H9 (cell line): Measurements from ENCODE around the gene SYT17. TPM values are rescaled to one million over a fixed set of nuclear protein-coding genes. Genes with fewer than 3 reads are reported as not detected.

ENCODE experiments used
- DNase-seq: peaks from one replicate; pipeline ENCODE4 v3.0.0-alpha.2; 2017
- H2AFZ ChIP-seq: one replicate; pipeline ENCODE4 v1.6.1; 2013; ENCODE audit warnings: mild to moderate bottlenecking, low read length, control low read depth, moderate library complexity
- H2AK5ac ChIP-seq: 2 replicates; pipeline ENCODE4 v1.6.1; 2013; ENCODE audit warnings: low read length, control low read depth, mixed read lengths; ENCODE audit not compliant: insufficient read length
- H2BK120ac ChIP-seq: one replicate; pipeline ENCODE4 v1.6.1; 2013; ENCODE audit warnings: low read depth, mild to moderate bottlenecking, low read length, control low read depth, inconsistent platforms; ENCODE audit not compliant: poor library complexity, severe bottlenecking
- H2BK12ac ChIP-seq: 2 replicates; pipeline ENCODE4 v1.6.1; 2013; ENCODE audit warnings: low read length, control low read depth, mixed read lengths, low read depth; ENCODE audit not compliant: insufficient read length
- H2BK15ac ChIP-seq: 2 replicates; pipeline ENCODE4 v1.6.1; 2013; ENCODE audit warnings: low read depth, low read length, control low read depth
- H2BK20ac ChIP-seq: one replicate; pipeline ENCODE4 v1.6.1; 2013; ENCODE audit warnings: low read depth, mild to moderate bottlenecking, low read length, control low read depth, inconsistent platforms; ENCODE audit not compliant: poor library complexity, severe bottlenecking
- H2BK5ac ChIP-seq: 2 replicates; pipeline ENCODE4 v1.6.1; 2013; ENCODE audit warnings: low read length, control low read depth, mixed read lengths; ENCODE audit not compliant: insufficient read length
- H3K14ac ChIP-seq: 2 replicates; pipeline ENCODE4 v1.6.1; 2013; ENCODE audit warnings: low read length, control low read depth; ENCODE audit not compliant: insufficient read depth
- H3K18ac ChIP-seq: 2 replicates; pipeline ENCODE4 v1.6.1; 2013; ENCODE audit warnings: low read depth, mild to moderate bottlenecking, mixed read lengths, low read length, control low read depth; ENCODE audit not compliant: insufficient read length
- H3K23ac ChIP-seq: 2 replicates; pipeline ENCODE4 v1.6.1; 2013; ENCODE audit warnings: low read length, control low read depth, mixed read lengths, low read depth; ENCODE audit not compliant: insufficient read length
- H3K23me2 ChIP-seq: 2 replicates; pipeline ENCODE4 v1.6.1; 2013; ENCODE audit warnings: low read depth, mild to moderate bottlenecking, mixed read lengths, low read length, control low read depth; ENCODE audit not compliant: insufficient read length, poor library complexity, severe bottlenecking
- H3K27ac ChIP-seq: 2 replicates; pipeline ENCODE4 v1.5.1; 2013; ENCODE audit warnings: low read length, control low read depth, mixed read lengths, low read depth; ENCODE audit not compliant: insufficient read length
- H3K27me3 ChIP-seq: 2 replicates; pipeline ENCODE4 v1.6.1; 2013; ENCODE audit warnings: low read length, control low read depth, inconsistent platforms; ENCODE audit not compliant: insufficient read depth
- H3K4ac ChIP-seq: 2 replicates; pipeline ENCODE4 v1.6.1; 2013; ENCODE audit warnings: low read depth, mild to moderate bottlenecking, control low read depth, inconsistent platforms, low read length, moderate library complexity
- H3K4me1 ChIP-seq: 2 replicates; pipeline ENCODE4 v1.6.1; 2013; ENCODE audit warnings: low read length, control low read depth, inconsistent platforms; ENCODE audit not compliant: insufficient read depth
- H3K4me2 ChIP-seq: 2 replicates; pipeline ENCODE4 v1.6.1; 2013; ENCODE audit warnings: low read length, control low read depth, mixed read lengths; ENCODE audit not compliant: insufficient read length, insufficient read depth
- H3K56ac ChIP-seq: 2 replicates; pipeline ENCODE4 v1.6.1; 2013; ENCODE audit warnings: low read depth, mild to moderate bottlenecking, mixed read lengths, low read length, control low read depth; ENCODE audit not compliant: insufficient read length
- H3K79me1 ChIP-seq: 2 replicates; pipeline ENCODE4 v1.6.1; 2013; ENCODE audit warnings: low read depth, mild to moderate bottlenecking, moderate library complexity, low read length, control low read depth, inconsistent platforms; ENCODE audit not compliant: insufficient read depth, poor library complexity, severe bottlenecking
- H3K79me2 ChIP-seq: 2 replicates; pipeline ENCODE4 v1.6.1; 2013; ENCODE audit warnings: low read length, control low read depth, inconsistent platforms; ENCODE audit not compliant: insufficient read depth
- H3K9ac ChIP-seq: 2 replicates; pipeline ENCODE4 v1.6.1; 2013; ENCODE audit warnings: low read length, control low read depth, mixed read lengths; ENCODE audit not compliant: insufficient read length; ENCODE audit errors: extremely low read depth
- H3K9me3 ChIP-seq: one replicate; pipeline ENCODE4 v1.6.1; 2013; ENCODE audit warnings: low read depth, low read length, inconsistent platforms; ENCODE audit not compliant: control insufficient read depth
- H3T11ph ChIP-seq: one replicate; pipeline ENCODE4 v1.6.1; 2013; ENCODE audit warnings: mild to moderate bottlenecking, low read length, control low read depth, inconsistent platforms
- H4K20me1 ChIP-seq: one replicate; pipeline ENCODE4 v1.6.1; 2013; ENCODE audit not compliant: control insufficient read depth, insufficient read length, insufficient read depth
- H4K5ac ChIP-seq: 2 replicates; pipeline ENCODE4 v1.6.1; 2013; ENCODE audit warnings: low read depth, mild to moderate bottlenecking, mixed read lengths, low read length, control low read depth; ENCODE audit not compliant: insufficient read length
- H4K8ac ChIP-seq: replicated peaks from 2 replicates; pipeline ENCODE4 v1.6.1; 2013; ENCODE audit warnings: low read length, control low read depth, mixed read lengths, low read depth; ENCODE audit not compliant: insufficient read length
- H4K91ac ChIP-seq: 2 replicates; pipeline ENCODE4 v1.6.1; 2013; ENCODE audit warnings: low read depth, mild to moderate bottlenecking, moderate library complexity, mixed read lengths, low read length, control low read depth; ENCODE audit not compliant: insufficient read length
- H3K27ac Mint-ChIP-seq, 3 experiments: 2 replicates in 2 of 3; 3 replicates in 1 of 3; pipeline ENCODE4 v1.8.0; 2020 to 2021; ENCODE audit warnings: mixed read lengths in 3 of 3, mild to moderate bottlenecking in 1 of 3, moderate library complexity in 1 of 3
- H3K27me3 Mint-ChIP-seq: 2 replicates; pipeline ENCODE4 v1.8.0; 2021; ENCODE audit warnings: low read depth, mild to moderate bottlenecking, moderate library complexity, mixed read lengths
- H3K36me3 Mint-ChIP-seq, 3 experiments: 2 replicates in 2 of 3; 3 replicates in 1 of 3; pipeline ENCODE4 v1.8.0; 2020 to 2021; ENCODE audit warnings: low read depth in 3 of 3, mixed read lengths in 3 of 3; ENCODE audit not compliant: insufficient read depth in 1 of 3
- H3K4me1 Mint-ChIP-seq, 2 experiments: 2 replicates each; pipeline ENCODE4 v1.8.0; 2020; ENCODE audit warnings: mixed read lengths in 2 of 2
- H3K4me3 Mint-ChIP-seq, 2 experiments: 2 replicates in 1 of 2; 3 replicates in 1 of 2; pipeline ENCODE4 v1.8.0; 2020 to 2021; ENCODE audit warnings: mild to moderate bottlenecking in 2 of 2, mixed read lengths in 2 of 2, moderate library complexity in 1 of 2
- H3K9me3 Mint-ChIP-seq, 2 experiments: 2 replicates in 1 of 2; 3 replicates in 1 of 2; pipeline ENCODE4 v1.8.0; 2020; ENCODE audit warnings: mild to moderate bottlenecking in 2 of 2, mixed read lengths in 2 of 2, moderate library complexity in 1 of 2
- CTCF ChIP-seq: fragments of 200-600 bp; sonication (generic); conservative IDR thresholded peaks from 3 replicates; pipeline ENCODE4 v1.8.0; 2021; ENCODE audit warnings: antibody characterized with exemption, mild to moderate bottlenecking
- WGBS: extraction: QIAGEN DNeasy Blood & Tissue Kit; methylation state at CpG from one replicate; pipeline ENCODE4 v1.1.7; 2013; ENCODE audit warnings: missing lambda C conversion rate, low lambda C conversion rate, mixed read lengths; ENCODE audit not compliant: insufficient read length; ENCODE audit errors: extremely low coverage; 5-methylcytosine and 5-hydroxymethylcytosine counted together
- total RNA-seq: library from RNA; stranded (reverse); gene quantifications from 2 replicates; pipeline ENCODE4 v1.2.1, GENCODE V29; 2021

SYT17 gene
- total RNA-seq, 1 experiment from 2014 or later = 3.0 TPM

GRCh38 chr16:19218581-19218980, 50.5 kb downstream of the SYT17 start:
- no peak overlapping the region for H3K14ac ChIP-seq
- H2AFZ ChIP-seq = no peak overlapping the region
- H3K9ac ChIP-seq = no peak overlapping the region
- Mint-ChIP-seq H3K36me3 (peaks cover 0 to 3% (median 0%) of the 10 kb centered on the region in 3 experiments; a peak in 3 of 7 replicates), H3K9me3 (peaks cover 10 to 13% of the 10 kb centered on the region in 2 experiments; a peak in 4 of 5 replicates), H3K4me3 (no peak overlapping the region), H3K27me3 (no peaks in the 10 kb centered on the region), H3K27ac (no peak overlapping the region), H3K4me1 (no peaks in the 10 kb centered on the region; a peak in 1 of 4 replicates)
- H3K27ac ChIP-seq = no peak overlapping the region
- no peak overlapping the region for H3K4ac ChIP-seq
- no peaks in the 10 kb centered on the region for H3K79me2 ChIP-seq
- H3K4me1 ChIP-seq = no peaks in the 10 kb centered on the region
- no peak overlapping the region for H4K91ac ChIP-seq
- no peaks in the 10 kb centered on the region for H4K20me1 ChIP-seq
- no peaks in the 10 kb centered on the region for H3K27me3 ChIP-seq
- no peak overlapping the region for H4K8ac ChIP-seq
- no peak overlapping the region for H3K4me2 ChIP-seq
- no peak overlapping the region for H3K56ac ChIP-seq
- no CpG with 5 or more reads among the region's 4 CpGs for WGBS
- no peak overlapping the region for H2BK120ac ChIP-seq
- H3K9me3 ChIP-seq = no peaks in the 10 kb centered on the region
- no peak for DNase-seq
- no peaks in the 10 kb centered on the region for H3K79me1 ChIP-seq
- H2BK15ac ChIP-seq = no peak overlapping the region
- no peak overlapping the region for H2BK20ac ChIP-seq
- TF ChIP-seq CTCF = no peak
- H3K23ac ChIP-seq = no peak overlapping the region
- no peaks in the 10 kb centered on the region for H3K23me2 ChIP-seq
- no peak overlapping the region for H2AK5ac ChIP-seq
- H3T11ph ChIP-seq = no peak overlapping the region
- no peak overlapping the region for H2BK5ac ChIP-seq
- no peak overlapping the region for H4K5ac ChIP-seq
- H3K18ac ChIP-seq = no peak overlapping the region
- no peak overlapping the region for H2BK12ac ChIP-seq
